Endodermal cell (in vitro differentiated cells): ENCODE measurements around the gene NFATC2IP. TPM values are rescaled to one million over a fixed set of nuclear protein-coding genes. Genes with fewer than 3 reads are reported as not detected.
"Not testable (repeated sequence)": the region's sequence is repeated elsewhere in the genome, so short reads cannot be mapped to it uniquely, and the experiment has no call there.

Source experiments
- DNase-seq: peaks from one replicate; pipeline ENCODE4 v3.0.0-alpha.2; 2017
- H3K27ac ChIP-seq: 2 replicates; pipeline ENCODE4 v1.5.1; 2013; ENCODE audit warnings: mild to moderate bottlenecking, low read depth, low read length, moderate library complexity
- H3K27me3 ChIP-seq: 2 replicates; pipeline ENCODE4 v1.6.1; 2013; ENCODE audit warnings: mild to moderate bottlenecking, low read length, moderate library complexity; ENCODE audit not compliant: insufficient read depth, control insufficient read depth, poor library complexity, severe bottlenecking
- H3K36me3 ChIP-seq: 2 replicates; pipeline ENCODE4 v1.7.0; 2013; ENCODE audit warnings: mild to moderate bottlenecking, low read length, moderate library complexity; ENCODE audit not compliant: control insufficient read depth, insufficient read depth
- H3K4me1 ChIP-seq: one replicate; pipeline ENCODE4 v1.7.0; 2013; ENCODE audit warnings: low read length; ENCODE audit not compliant: control insufficient read depth, insufficient read depth
- H3K4me3 ChIP-seq: 2 replicates; pipeline ENCODE4 v1.5.1; 2013; ENCODE audit warnings: mild to moderate bottlenecking, low read length, moderate library complexity
- H3K9ac ChIP-seq: 2 replicates; pipeline ENCODE4 v1.6.1; 2013; ENCODE audit warnings: mild to moderate bottlenecking, low read length, moderate library complexity; ENCODE audit not compliant: poor library complexity, severe bottlenecking; ENCODE audit errors: extremely low read depth
- H3K9me3 ChIP-seq: 2 replicates; pipeline ENCODE4 v1.6.1; 2013; ENCODE audit warnings: mild to moderate bottlenecking, low read length, moderate library complexity; ENCODE audit not compliant: control insufficient read depth
- H3K27ac Mint-ChIP-seq: 2 replicates; pipeline ENCODE4 v1.8.0; 2020; ENCODE audit warnings: mixed read lengths
- H3K27me3 Mint-ChIP-seq: 2 replicates; pipeline ENCODE4 v1.8.0; 2021; ENCODE audit warnings: mild to moderate bottlenecking, mixed read lengths; ENCODE audit not compliant: insufficient read depth
- H3K36me3 Mint-ChIP-seq: 2 replicates; pipeline ENCODE4 v1.8.0; 2020; ENCODE audit warnings: low read depth, mixed read lengths
- H3K4me1 Mint-ChIP-seq: 2 replicates; pipeline ENCODE4 v1.8.0; 2020; ENCODE audit warnings: mixed read lengths
- H3K4me3 Mint-ChIP-seq: 2 replicates; pipeline ENCODE4 v1.8.0; 2020; ENCODE audit warnings: mild to moderate bottlenecking, moderate library complexity, mixed read lengths
- H3K9me3 Mint-ChIP-seq: 2 replicates; pipeline ENCODE4 v1.8.0; 2020; ENCODE audit warnings: mild to moderate bottlenecking, mixed read lengths
- WGBS, 2 experiments: methylation state at CpG; one replicate each; pipeline versions ENCODE4 v1.1.5 to v1.1.7; 2013; ENCODE audit warnings: missing lambda C conversion rate in 2 of 2, mixed read lengths in 1 of 2; ENCODE audit not compliant: insufficient coverage in 1 of 2, insufficient read length in 1 of 2; 5-methylcytosine and 5-hydroxymethylcytosine counted together
- total RNA-seq, 2 donors: library from RNA; stranded (reverse); fragmentation: NEBNext Ultra II Directional in 1 of 2; extraction: Animal tissue kit (Norgen Biotek cat#: 25700) in 1 of 2; gene quantifications; 2 replicates in 1 of 2; 3 replicates in 1 of 2; pipeline ENCODE4 v1.2.1, GENCODE V29; 2021
- TF ChIP-seq, protein P1 (sequence below): fragments of 200-600 bp; sonication (generic); conservative IDR thresholded peaks from 2 replicates; pipeline ENCODE4 v1.5.0; 2021; ENCODE audit warnings: antibody characterized with exemption, mild to moderate bottlenecking

Gene NFATC2IP
- total RNA-seq, 2 donors from 2014 or later = 63.7 to 65.4 TPM

- Mint-ChIP-seq H3K4me1 (peaks cover 7% of the 10 kb centered on the region), H3K4me3 (no peak overlapping the region), H3K36me3 (peaks cover 41% of the 10 kb centered on the region), H3K9me3 (no peaks in the 10 kb centered on the region), H3K27ac (no peak overlapping the region), H3K27me3 (no peaks in the 10 kb centered on the region)
- Histone ChIP-seq H3K27me3 (no peaks in the 10 kb centered on the region), H3K36me3 (peaks cover 36% of the 10 kb centered on the region), H3K9ac (no peak overlapping the region), H3K4me1 (no peaks in the 10 kb centered on the region), H3K9me3 (no peaks in the 10 kb centered on the region), H3K4me3 (no peak overlapping the region), H3K27ac (no peak overlapping the region)
- DNase-seq = peak; percentile 78
- WGBS, 2 experiments = 82 to 88% methylated on average over 11 of the region's 11 CpGs
- TF ChIP-seq, protein P1, sequence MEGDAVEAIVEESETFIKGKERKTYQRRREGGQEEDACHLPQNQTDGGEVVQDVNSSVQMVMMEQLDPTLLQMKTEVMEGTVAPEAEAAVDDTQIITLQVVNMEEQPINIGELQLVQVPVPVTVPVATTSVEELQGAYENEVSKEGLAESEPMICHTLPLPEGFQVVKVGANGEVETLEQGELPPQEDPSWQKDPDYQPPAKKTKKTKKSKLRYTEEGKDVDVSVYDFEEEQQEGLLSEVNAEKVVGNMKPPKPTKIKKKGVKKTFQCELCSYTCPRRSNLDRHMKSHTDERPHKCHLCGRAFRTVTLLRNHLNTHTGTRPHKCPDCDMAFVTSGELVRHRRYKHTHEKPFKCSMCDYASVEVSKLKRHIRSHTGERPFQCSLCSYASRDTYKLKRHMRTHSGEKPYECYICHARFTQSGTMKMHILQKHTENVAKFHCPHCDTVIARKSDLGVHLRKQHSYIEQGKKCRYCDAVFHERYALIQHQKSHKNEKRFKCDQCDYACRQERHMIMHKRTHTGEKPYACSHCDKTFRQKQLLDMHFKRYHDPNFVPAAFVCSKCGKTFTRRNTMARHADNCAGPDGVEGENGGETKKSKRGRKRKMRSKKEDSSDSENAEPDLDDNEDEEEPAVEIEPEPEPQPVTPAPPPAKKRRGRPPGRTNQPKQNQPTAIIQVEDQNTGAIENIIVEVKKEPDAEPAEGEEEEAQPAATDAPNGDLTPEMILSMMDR = peak; percentile 84
These were observed 27.2 kb downstream of the NFATC2IP start for GRCh38 chr16:28977703-28978662.

DNA sequence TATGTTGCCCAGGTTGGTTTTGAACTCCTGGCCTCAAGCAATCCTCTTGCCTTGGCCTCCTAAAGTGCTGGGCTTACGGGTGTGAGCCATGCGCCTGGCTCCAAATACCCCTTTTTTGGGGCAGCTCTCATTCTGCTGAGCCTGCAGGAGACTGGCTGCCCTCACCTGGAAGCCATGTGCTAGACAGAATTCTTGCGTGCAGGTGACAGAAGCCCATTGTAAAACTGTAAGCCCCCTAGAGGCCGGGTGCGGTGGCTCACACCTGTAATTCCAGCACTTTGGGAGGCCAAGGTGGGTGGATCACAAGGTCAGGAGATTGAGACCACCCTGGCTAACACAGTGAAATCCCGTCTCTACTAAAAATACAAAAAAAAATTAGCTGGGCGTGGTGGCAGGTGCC lies 29.6 kb downstream of the NFATC2IP start:
- H3K4me1 ChIP-seq, H3K4me1 Mint-ChIP-seq: not testable (repeated sequence)

DNA sequence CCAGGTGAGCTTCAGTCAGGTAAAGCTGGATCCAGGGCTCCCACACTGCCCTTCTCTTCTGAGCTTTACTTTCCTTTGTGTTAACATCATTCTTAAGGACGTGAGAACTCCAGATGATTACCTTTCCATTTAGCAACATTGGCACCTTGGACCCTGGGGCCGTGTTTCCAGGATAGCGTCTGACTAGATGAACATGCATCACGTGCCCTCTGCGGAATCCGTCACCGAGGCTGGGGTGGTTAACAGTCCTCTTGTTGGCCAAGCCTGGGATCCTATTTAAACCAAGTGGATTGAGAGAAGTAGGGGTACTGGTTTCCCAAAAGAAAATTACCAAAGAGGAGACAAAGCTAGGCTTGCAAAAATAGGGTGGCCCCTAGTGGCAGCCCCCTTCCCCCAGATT lies 30.2 kb downstream of the NFATC2IP start:
- H3K36me3 Mint-ChIP-seq = peaks cover 54% of the 10 kb centered on the region
- H3K4me1 Mint-ChIP-seq = no peaks in the 10 kb centered on the region
- WGBS, 2 experiments = 93 to 95% methylated on average over 7 of the region's 7 CpGs
- H3K27me3 Mint-ChIP-seq = no peaks in the 10 kb centered on the region
- Histone ChIP-seq H3K36me3 (peaks cover 36% of the 10 kb centered on the region), H3K9ac (no peak overlapping the region), H3K4me1 (no peaks in the 10 kb centered on the region), H3K4me3 (no peak overlapping the region), H3K27ac (no peak overlapping the region), H3K9me3 (no peaks in the 10 kb centered on the region), H3K27me3 (no peaks in the 10 kb centered on the region)
- no peak for DNase-seq
- no peak overlapping the region for H3K27ac Mint-ChIP-seq
- TF ChIP-seq, protein P1 = no peak
- H3K9me3 Mint-ChIP-seq = no peaks in the 10 kb centered on the region
- H3K4me3 Mint-ChIP-seq = no peak overlapping the region

More for the DNA sequence above, 29.6 kb downstream of the NFATC2IP start:
- H3K36me3 Mint-ChIP-seq = peaks cover 52% of the 10 kb centered on the region
- TF ChIP-seq, protein P1 = peak; percentile 55
- not testable (repeated sequence) for H3K27me3 ChIP-seq, H3K9me3 ChIP-seq, H3K9me3 Mint-ChIP-seq, H3K27ac Mint-ChIP-seq, H3K4me3 ChIP-seq, H3K4me3 Mint-ChIP-seq, H3K27ac ChIP-seq, H3K9ac ChIP-seq, H3K27me3 Mint-ChIP-seq
- 93 to 100% methylated on average over 6 to 7 of the region's 7 CpGs for WGBS, 2 experiments
- DNase-seq = peak; percentile 59
- peaks cover 36% of the 10 kb centered on the region for H3K36me3 ChIP-seq
